ENCODE results near the gene MID2. TPM values are rescaled to one million over a fixed set of nuclear protein-coding genes. Genes with fewer than 3 reads are reported as not detected.

Gene MID2
- total RNA-seq, 4 donors from 2014 or later = 21.6 to 37.7 (median 29.5) TPM

- TF ChIP-seq, protein P1, sequence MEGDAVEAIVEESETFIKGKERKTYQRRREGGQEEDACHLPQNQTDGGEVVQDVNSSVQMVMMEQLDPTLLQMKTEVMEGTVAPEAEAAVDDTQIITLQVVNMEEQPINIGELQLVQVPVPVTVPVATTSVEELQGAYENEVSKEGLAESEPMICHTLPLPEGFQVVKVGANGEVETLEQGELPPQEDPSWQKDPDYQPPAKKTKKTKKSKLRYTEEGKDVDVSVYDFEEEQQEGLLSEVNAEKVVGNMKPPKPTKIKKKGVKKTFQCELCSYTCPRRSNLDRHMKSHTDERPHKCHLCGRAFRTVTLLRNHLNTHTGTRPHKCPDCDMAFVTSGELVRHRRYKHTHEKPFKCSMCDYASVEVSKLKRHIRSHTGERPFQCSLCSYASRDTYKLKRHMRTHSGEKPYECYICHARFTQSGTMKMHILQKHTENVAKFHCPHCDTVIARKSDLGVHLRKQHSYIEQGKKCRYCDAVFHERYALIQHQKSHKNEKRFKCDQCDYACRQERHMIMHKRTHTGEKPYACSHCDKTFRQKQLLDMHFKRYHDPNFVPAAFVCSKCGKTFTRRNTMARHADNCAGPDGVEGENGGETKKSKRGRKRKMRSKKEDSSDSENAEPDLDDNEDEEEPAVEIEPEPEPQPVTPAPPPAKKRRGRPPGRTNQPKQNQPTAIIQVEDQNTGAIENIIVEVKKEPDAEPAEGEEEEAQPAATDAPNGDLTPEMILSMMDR (IDR thresholded peaks at IDR 0.05; ENCODE audit: low read depth) = no peak
Observed at GRCh38 chrX:107849747-107850421, 24.2 kb downstream of the MID2 start.

DNA sequence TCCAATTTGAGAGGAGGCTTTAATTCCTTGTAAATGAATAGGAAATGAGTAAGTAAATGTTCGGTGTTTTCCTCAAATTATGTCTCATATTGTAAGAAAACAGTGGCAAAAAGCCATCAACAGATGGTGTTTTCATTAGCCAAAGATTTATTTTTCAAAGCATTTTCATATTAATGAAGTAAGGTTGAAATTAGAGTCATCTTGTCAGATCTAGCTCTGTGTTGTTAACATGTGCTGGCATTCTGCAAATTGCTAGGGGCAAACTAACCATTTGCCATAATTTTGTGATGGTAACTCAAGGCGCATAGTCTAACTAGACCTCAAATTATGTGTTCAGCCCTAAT is 24.7 kb downstream of the MID2 start:
- TF ChIP-seq, protein P1 (IDR thresholded peaks at IDR 0.05; ENCODE audit: low read depth) = no peak

GRCh38 chrX:107851215-107851614 is 25.5 kb downstream of the MID2 start:
- TF ChIP-seq, protein P1 (IDR thresholded peaks at IDR 0.05; ENCODE audit: low read depth) = no peak

DNA sequence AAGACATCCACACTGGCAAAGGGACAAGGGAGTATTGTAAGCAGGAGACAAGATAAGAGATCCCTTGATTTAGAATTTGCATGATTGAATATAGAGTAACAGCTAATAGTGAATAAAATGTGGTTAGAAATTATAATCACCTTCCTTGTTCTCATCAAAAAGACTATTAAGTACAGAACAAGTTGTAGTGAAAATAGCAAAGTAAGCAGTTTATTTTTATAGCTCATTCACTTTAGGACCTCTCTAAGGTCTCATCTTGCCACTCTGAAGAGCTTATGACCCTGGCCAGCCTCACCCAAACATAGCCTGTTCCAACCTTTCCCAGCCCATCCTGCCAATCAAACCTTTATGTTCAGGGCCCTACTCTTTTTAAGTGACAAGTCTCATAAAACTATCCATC is 30.6 kb downstream of the MID2 start:
- TF ChIP-seq, protein P1 (IDR thresholded peaks at IDR 0.05; ENCODE audit: low read depth) = no peak

DNA sequence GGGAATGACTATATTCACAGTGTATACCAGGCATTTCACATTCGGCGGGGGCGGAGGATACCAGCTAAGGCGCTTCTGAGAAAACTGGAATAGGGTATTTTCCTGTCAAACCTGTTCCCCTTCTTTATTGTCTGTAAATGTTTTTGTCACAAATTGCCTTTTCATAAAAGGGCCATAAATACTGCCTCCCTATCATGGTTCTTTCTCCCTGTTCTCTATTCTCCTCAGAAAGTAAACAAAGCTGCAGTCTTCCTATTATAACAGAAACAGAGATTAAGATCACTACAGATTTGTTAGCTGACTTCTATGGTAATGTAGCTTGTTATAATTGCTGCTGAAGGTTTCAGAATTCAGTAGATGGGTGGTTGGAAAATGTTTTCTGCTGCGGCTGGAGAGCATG is 32.2 kb downstream of the MID2 start:
- TF ChIP-seq, protein P1 (IDR thresholded peaks at IDR 0.05; ENCODE audit: low read depth) = no peak

GRCh38 chrX:107861056-107861455 is 35.4 kb downstream of the MID2 start:
- TF ChIP-seq, protein P1 (IDR thresholded peaks at IDR 0.05; ENCODE audit: low read depth) = no peak

- TF ChIP-seq, protein P1 (IDR thresholded peaks at IDR 0.05; ENCODE audit: low read depth) = no peak
Observed at GRCh38 chrX:107871136-107871535, 45.5 kb downstream of the MID2 start.
